Mucosa of descending colon (tissue), 3 donors: Measurements from ENCODE around the gene FBXL13. TPM values are rescaled to one million over a fixed set of nuclear protein-coding genes. Genes with fewer than 3 reads are reported as not detected.

ENCODE experiments used
- ATAC-seq: fragments of 200-7000 bp; cut with Tn5 transposase; one replicate; pipeline ENCODE4 v1.9.1; 2020; ENCODE audit warnings: mild to moderate bottlenecking, moderate library complexity
- DNase-seq, 3 donors: peaks; one replicate each; pipeline ENCODE4 v3.0.0-alpha.2; 2020
- H3K36me3 ChIP-seq: fragments of 200-600 bp; one replicate; pipeline ENCODE4 v1.8.0; 2021; ENCODE audit warnings: low read depth, mild to moderate bottlenecking
- H3K4me1 ChIP-seq: fragments of 200-600 bp; one replicate; pipeline ENCODE4 v1.8.0; 2021; ENCODE audit warnings: low read depth, mild to moderate bottlenecking
- H3K4me3 ChIP-seq: fragments of 200-600 bp; one replicate; pipeline ENCODE4 v1.8.0; 2021; ENCODE audit warnings: mild to moderate bottlenecking
- H3K9me3 ChIP-seq: fragments of 200-600 bp; one replicate; pipeline ENCODE4 v1.8.0; 2021; ENCODE audit warnings: mild to moderate bottlenecking
- intact Hi-C, 2 donors: fragments of 100-400 bp; cut with DNase I in 1 of 2; cut with micrococcal nuclease in 1 of 2; formaldehyde crosslinking; loops; one replicate each; pipeline versions ENCODE4 v1.11.0 to v1.11.1; 2022; cut with DNase I, micrococcal nuclease
- total RNA-seq, 3 donors: library from RNA; stranded (reverse); fragmentation: NEBNext Ultra II Directional in 2 of 3; extraction: Animal tissue kit (Norgen Biotek cat#: 25700) in 2 of 3; gene quantifications; one replicate each; pipeline versions ENCODE4 v1.2.1 to v1.2.4, GENCODE V29; 2021 to 2023
- TF ChIP-seq, protein P1 (sequence below): fragments of 200-600 bp; IDR thresholded peaks from one replicate; pipeline ENCODE4 v1.8.0; 2022; ENCODE audit warnings: antibody characterized with exemption, mild to moderate bottlenecking
- donor health status: DM: no; HTN: no; CAD: no; lungs with moderate emphysema.
- donor health status: DM: no; HTN: no; CAD: no.
- donor health status: DM: no; HTN: yes; CAD: no.

FBXL13 gene
- total RNA-seq, 3 donors from 2014 or later, result 0.65 to 1.8 (median 0.78) TPM

GRCh38 chr7:102836977-102837376, 237.6 kb downstream of the FBXL13 start:
- TF ChIP-seq, protein P1, sequence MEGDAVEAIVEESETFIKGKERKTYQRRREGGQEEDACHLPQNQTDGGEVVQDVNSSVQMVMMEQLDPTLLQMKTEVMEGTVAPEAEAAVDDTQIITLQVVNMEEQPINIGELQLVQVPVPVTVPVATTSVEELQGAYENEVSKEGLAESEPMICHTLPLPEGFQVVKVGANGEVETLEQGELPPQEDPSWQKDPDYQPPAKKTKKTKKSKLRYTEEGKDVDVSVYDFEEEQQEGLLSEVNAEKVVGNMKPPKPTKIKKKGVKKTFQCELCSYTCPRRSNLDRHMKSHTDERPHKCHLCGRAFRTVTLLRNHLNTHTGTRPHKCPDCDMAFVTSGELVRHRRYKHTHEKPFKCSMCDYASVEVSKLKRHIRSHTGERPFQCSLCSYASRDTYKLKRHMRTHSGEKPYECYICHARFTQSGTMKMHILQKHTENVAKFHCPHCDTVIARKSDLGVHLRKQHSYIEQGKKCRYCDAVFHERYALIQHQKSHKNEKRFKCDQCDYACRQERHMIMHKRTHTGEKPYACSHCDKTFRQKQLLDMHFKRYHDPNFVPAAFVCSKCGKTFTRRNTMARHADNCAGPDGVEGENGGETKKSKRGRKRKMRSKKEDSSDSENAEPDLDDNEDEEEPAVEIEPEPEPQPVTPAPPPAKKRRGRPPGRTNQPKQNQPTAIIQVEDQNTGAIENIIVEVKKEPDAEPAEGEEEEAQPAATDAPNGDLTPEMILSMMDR, result no peak
- H3K36me3 ChIP-seq, result no peaks in the 10 kb centered on the region
- no peak for ATAC-seq
- H3K4me1 ChIP-seq, result no peaks in the 10 kb centered on the region
- no peak for DNase-seq
- intact Hi-C loops, result no loop called here
- H3K4me3 ChIP-seq, result no peak overlapping the region
- H3K9me3 ChIP-seq, result no peaks in the 10 kb centered on the region

DNA sequence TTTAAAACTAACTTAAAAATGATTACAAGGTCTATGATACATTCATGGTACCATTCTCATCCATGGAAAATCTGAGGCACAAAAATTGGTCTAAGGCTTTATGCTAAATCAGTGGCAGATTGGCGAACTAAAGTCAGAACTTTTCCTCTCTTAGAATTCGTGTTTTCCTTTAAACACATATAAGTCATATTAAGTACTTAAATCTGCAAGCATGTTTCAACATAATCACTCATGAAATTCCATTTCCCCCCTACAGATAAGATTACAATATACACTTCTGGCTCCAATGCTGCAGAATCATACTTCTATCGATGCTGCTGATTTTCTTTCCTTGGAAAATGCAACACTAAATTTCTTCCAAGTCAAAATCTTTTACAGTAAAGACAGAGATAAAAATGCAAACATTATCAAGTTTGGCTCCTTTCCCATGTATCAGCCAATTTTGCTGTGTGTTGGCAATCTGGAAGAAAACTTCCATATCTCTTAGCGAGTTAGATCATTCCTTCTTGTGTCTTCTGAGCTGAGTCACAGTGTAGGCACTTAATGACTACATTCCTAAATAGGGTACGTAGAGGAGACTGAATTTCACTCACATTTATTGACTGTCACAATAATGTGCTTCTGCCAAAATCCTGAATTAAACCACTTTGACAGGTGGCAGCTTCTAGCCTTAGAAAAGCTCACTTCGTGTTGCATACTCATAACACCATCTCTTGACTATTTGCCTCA, 238.2 kb downstream of the FBXL13 start:
- intact Hi-C loops, result no loop called here
- ATAC-seq, result no peak

DNA sequence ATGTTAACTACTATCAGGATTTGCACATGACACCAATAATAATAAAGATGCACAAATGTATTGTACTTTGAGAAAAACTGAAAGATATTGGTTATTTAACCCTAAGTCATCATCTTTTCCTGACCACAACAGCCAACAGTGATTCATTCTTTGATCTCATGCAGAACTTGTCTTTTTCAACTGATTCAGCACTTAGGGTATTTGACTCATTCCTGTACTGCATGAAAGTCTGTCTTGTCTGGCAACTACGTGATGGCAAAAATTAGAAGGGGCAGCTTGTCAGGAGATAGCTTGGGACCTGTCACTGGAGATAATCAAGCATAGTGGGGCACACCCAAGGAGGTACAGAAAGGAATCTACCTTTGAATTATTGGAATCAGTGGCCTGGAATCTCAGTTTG, 239.6 kb downstream of the FBXL13 start:
- intact Hi-C loops, result no loop called here
- no peak overlapping the region for H3K4me3 ChIP-seq
- no peaks in the 10 kb centered on the region for H3K36me3 ChIP-seq
- H3K4me1 ChIP-seq, result no peaks in the 10 kb centered on the region
- H3K9me3 ChIP-seq, result no peaks in the 10 kb centered on the region
- ATAC-seq, result no peak
- TF ChIP-seq, protein P1, result no peak
- no peak for DNase-seq

More for the DNA sequence above, 238.2 kb downstream of the FBXL13 start:
- no peak overlapping the region for H3K4me3 ChIP-seq
- no peak for DNase-seq
- H3K36me3 ChIP-seq, result no peaks in the 10 kb centered on the region
- TF ChIP-seq, protein P1, result no peak
- no peaks in the 10 kb centered on the region for H3K9me3 ChIP-seq
- H3K4me1 ChIP-seq, result no peaks in the 10 kb centered on the region

- no peaks in the 10 kb centered on the region for H3K9me3 ChIP-seq
- no peaks in the 10 kb centered on the region for H3K4me1 ChIP-seq
- TF ChIP-seq, protein P1, result no peak
- ATAC-seq, result no peak
- intact Hi-C loops, result no loop called here
- DNase-seq, result no peak
- no peak overlapping the region for H3K4me3 ChIP-seq
- no peaks in the 10 kb centered on the region for H3K36me3 ChIP-seq
Measured at GRCh38 chr7:102834466-102834865, 240.1 kb downstream of the FBXL13 start.

- TF ChIP-seq, protein P1, result no peak
- H3K9me3 ChIP-seq, result no peaks in the 10 kb centered on the region
- intact Hi-C loops, result no loop called here
- H3K36me3 ChIP-seq, result no peaks in the 10 kb centered on the region
- peak; percentile 34 for ATAC-seq
- H3K4me1 ChIP-seq, result no peaks in the 10 kb centered on the region
- no peak overlapping the region for H3K4me3 ChIP-seq
- DNase-seq, result no peak
Measured at GRCh38 chr7:102833343-102833742, 241.3 kb downstream of the FBXL13 start.
